Measurements from ENCODE around the gene ARL6IP5. TPM values are rescaled to one million over a fixed set of nuclear protein-coding genes. Genes with fewer than 3 reads are reported as not detected.
A peak's percentile ranks its signal among the peaks of the same experiment; 100 is the strongest.

ARL6IP5 gene
- total and polyA plus RNA-seq, 8 donors, result 29.5 to 78.9 (median 41.7) TPM

DNA sequence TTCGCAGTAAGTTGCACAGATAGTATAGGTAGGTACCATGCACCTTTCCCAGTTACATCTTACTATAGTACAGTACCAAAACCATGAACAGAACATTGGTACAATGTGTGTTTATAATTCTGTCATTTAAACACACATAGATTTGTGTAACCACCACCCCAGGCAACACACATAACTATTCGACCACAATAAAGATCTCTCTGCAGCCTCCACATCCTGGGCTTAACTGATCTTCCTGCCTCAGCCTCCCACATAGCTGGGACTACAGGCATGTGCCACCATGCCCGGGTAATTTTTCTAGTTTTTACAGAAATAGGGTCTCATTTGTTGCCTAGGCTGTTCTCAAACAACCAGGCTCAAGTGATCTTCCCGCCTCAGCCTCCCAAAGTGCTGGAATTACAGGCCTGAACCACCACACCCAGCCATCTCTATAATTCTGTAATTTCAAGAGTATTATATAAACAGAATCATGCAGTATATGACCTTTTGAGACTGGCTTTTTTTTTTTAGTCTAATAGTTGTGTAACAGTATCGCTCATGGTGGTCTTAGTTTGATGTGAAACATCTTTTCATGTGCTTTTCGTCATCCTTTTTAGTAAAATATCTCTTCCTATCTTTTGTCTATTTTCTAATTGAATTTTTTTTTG lies 19.3 kb upstream of the ARL6IP5 start:
- DNase-seq (no peak), FAIRE-seq (no peak), ATAC-seq (no peak)
- WGBS, 2 donors, result 94 to 95% methylated on average over 6 of the region's 6 CpGs
- no peaks in the 10 kb centered on the region for H3K4me1 ChIP-seq
- H3K9me3 ChIP-seq, result no peaks in the 10 kb centered on the region
- intact Hi-C loops (cut with DNase I), result no loop called here
- no peak overlapping the region for H3K4me3 ChIP-seq
- peaks cover 0 to 14% (median 4%) of the 10 kb centered on the region in 3 donors for H3K36me3 ChIP-seq
- H3K27me3 ChIP-seq, result no peaks in the 10 kb centered on the region
- H3K27ac ChIP-seq, result no peak overlapping the region
- TF ChIP-seq, protein P1, sequence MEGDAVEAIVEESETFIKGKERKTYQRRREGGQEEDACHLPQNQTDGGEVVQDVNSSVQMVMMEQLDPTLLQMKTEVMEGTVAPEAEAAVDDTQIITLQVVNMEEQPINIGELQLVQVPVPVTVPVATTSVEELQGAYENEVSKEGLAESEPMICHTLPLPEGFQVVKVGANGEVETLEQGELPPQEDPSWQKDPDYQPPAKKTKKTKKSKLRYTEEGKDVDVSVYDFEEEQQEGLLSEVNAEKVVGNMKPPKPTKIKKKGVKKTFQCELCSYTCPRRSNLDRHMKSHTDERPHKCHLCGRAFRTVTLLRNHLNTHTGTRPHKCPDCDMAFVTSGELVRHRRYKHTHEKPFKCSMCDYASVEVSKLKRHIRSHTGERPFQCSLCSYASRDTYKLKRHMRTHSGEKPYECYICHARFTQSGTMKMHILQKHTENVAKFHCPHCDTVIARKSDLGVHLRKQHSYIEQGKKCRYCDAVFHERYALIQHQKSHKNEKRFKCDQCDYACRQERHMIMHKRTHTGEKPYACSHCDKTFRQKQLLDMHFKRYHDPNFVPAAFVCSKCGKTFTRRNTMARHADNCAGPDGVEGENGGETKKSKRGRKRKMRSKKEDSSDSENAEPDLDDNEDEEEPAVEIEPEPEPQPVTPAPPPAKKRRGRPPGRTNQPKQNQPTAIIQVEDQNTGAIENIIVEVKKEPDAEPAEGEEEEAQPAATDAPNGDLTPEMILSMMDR (IDR thresholded peaks at IDR 0.05), result no peak

DNA sequence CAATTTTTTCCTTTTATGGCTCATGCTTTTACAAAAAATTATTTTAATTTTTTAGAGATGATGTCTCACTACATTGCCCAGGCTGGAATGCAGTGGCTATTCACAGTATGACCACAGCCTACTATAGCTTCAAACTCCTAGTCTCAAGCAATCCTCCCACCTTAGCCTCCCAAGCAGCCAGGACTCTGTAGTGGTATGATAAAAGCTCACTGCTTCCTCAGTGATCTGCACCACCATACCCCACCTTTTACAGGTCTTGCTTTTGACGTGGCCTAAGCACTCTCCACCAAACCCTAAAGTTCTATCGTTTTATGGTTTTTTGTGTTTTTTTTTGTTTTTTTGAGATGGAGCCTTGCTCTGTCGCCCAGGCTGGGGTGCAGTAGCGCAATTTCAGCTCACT lies 18.6 kb upstream of the ARL6IP5 start:
- H3K9me3 ChIP-seq, result no peaks in the 10 kb centered on the region
- no peak overlapping the region for H3K27ac ChIP-seq
- H3K4me3 ChIP-seq, result no peak overlapping the region
- 68 to 79% methylated on average over 4 of the region's 4 CpGs for WGBS, 2 donors
- TF ChIP-seq, protein P1 (IDR thresholded peaks at IDR 0.05), result no peak
- intact Hi-C loops (cut with DNase I), result no loop called here
- no peaks in the 10 kb centered on the region for H3K4me1 ChIP-seq
- ATAC-seq, result no peak
- no peak for DNase-seq
- no peaks in the 10 kb centered on the region for H3K27me3 ChIP-seq
- H3K36me3 ChIP-seq, result peaks cover 0 to 10% (median 4%) of the 10 kb centered on the region in 3 donors
- no peak for FAIRE-seq

DNA sequence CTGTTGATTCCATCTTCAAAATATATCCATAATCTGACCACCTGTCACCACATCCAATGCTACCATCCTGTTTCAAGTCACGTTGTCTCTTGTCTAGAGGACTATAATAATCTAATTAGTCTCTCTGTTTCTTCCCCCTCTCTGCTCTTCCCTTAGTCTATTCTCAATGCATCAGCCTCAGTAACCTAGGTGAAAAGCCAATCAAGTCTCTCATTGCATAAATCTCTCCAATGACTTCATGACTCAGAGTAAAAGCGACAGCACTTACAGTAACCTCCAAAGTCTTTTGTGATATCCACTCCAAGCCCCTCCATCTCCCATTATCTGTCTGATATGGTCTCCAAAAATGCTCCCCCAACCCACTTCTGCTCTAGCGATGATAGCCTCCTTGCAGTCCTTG lies 11.8 kb upstream of the ARL6IP5 start:
- Histone ChIP-seq H3K36me3 (no peaks in the 10 kb centered on the region), H3K4me3 (no peak overlapping the region), H3K9me3 (no peaks in the 10 kb centered on the region), H3K4me1 (no peaks in the 10 kb centered on the region), H3K27ac (no peak overlapping the region), H3K27me3 (no peaks in the 10 kb centered on the region)
- DNase-seq (no peak), ATAC-seq (no peak), FAIRE-seq (no peak)
- WGBS, 2 donors, result 92 to 99% methylated on average over 3 of the region's 3 CpGs
- intact Hi-C loops (cut with DNase I), result no loop called here
- TF ChIP-seq, protein P1 (IDR thresholded peaks at IDR 0.05), result no peak

DNA sequence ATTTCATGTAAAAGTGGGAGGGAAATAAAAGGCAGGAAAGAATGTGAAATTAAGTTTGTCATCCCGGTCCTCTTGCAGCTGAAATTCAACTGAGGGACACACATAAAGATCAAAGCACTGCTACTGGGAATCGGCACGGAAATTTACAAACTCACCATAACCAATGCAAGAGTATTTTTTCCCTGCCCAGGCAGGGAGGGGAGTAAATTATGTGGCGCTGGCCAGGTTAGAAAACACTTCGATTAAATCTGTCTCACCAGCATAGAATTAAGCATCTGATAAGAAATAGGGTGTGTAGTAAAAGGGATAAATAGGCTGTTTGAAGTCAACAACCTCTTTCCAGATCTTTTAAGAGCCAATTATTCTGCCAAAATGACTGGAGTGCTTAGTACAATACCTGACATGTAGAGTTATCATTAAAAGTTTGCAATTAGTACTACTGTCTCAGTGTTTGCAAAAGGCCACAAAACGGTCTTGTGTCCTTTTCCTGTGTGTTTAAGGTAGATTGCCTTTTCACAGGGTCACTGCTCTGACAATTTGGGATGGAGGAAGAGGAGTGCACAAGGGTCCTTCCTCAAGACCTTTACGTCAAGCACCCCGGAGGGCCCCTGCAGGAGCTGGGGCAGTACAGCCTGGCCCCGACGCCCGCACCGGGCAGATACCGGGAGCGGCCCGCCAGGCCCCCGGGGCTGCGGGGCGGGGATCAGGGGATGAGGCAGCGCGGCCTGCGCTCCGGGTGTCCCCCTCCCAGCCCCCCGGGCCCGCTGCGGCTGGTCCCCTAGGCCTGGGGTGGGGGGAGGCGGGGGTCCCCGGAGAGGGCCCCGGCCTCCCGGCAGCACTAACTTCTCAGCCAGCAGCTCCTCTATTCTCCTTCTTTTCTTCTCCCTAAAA lies 5.2 kb upstream of the ARL6IP5 start:
- TF ChIP-seq, protein P1 (IDR thresholded peaks at IDR 0.05), result no peak
- peak overlapping the region in 3 of 4 donors; percentile 42 to 75 (median 69) for H3K27ac ChIP-seq
- no peaks in the 10 kb centered on the region for H3K36me3 ChIP-seq
- H3K27me3 ChIP-seq, result no peaks in the 10 kb centered on the region
- no peaks in the 10 kb centered on the region for H3K9me3 ChIP-seq
- ATAC-seq, result peak; percentile 30 to 53 (median 36)
- peaks cover 10 to 33% (median 16%) of the 10 kb centered on the region in 3 donors for H3K4me1 ChIP-seq
- peak in 4 of 6 donors; percentile 31 to 67 (median 54) for DNase-seq
- no peak for FAIRE-seq
- H3K4me3 ChIP-seq, result peak overlapping the region; percentile 63 to 93 (median 72)
- intact Hi-C loops (cut with DNase I), result no loop called here
- 1% methylated on average over 27 to 29 of the region's 29 CpGs for WGBS, 2 donors
